Esophagus squamous epithelium (tissue), 4 donors: ENCODE results near the gene SEMA5A.

ENCODE experiments used
- CTCF ChIP-seq, 6 experiments: fragments of 450-650 bp in 4 of 6; fragments of 200-600 bp in 2 of 6; sonication (generic) in 2 of 6; IDR thresholded peaks; one replicate each; pipeline ENCODE4 v1.5.1; 2016 to 2019; ENCODE audit warnings: antibody characterized with exemption in 6 of 6, mild to moderate bottlenecking in 4 of 6, moderate library complexity in 4 of 6
- POLR2A ChIP-seq, 4 donors: fragments of 450-650 bp; IDR thresholded peaks; one replicate each; pipeline ENCODE4 v1.6.1; 2017; ENCODE audit warnings: antibody characterized with exemption in 4 of 4, mild to moderate bottlenecking in 4 of 4, moderate library complexity in 3 of 4

GRCh38 chr5:8993031-8993430, 552.8 kb downstream of the SEMA5A start:
- TF ChIP-seq CTCF (IDR thresholded peaks at IDR 0.05): peak in 3 of 6 experiments; percentile 11 to 45 (median 30)
- no peak for TF ChIP-seq POLR2A (IDR thresholded peaks at IDR 0.05)
